Astrocyte of the cerebellum (primary cell): ENCODE data around the gene ITGB2.

ENCODE experiments used
- DNase-seq: peaks from one replicate; pipeline ENCODE4 v3.0.0-alpha.2; 2011; ENCODE audit warnings: low read depth
- H3K4me3 ChIP-seq: 2 replicates; pipeline ENCODE4 v1.5.1; 2011; ENCODE audit warnings: mild to moderate bottlenecking, low read depth, low read length, moderate library complexity
- in situ Hi-C: cut with HindIII; loops from 2 replicates; pipeline ENCODE4 v1.10.0; 2017; ENCODE audit warnings: low sequenced_read_pairs
- TF ChIP-seq, protein P1 (sequence below): IDR thresholded peaks from 2 replicates; pipeline ENCODE4 v1.5.1; 2012; ENCODE audit warnings: low read length, low read depth, moderate library complexity, mild to moderate bottlenecking; ENCODE audit errors: missing control alignments

The ITGB2 gene

GRCh38 chr21:44954281-44954771, 33.6 kb upstream of the ITGB2 start:
- in situ Hi-C loops = no loop called here
- DNase-seq = no peak
- H3K4me3 ChIP-seq = no peak overlapping the region
- TF ChIP-seq, protein P1, sequence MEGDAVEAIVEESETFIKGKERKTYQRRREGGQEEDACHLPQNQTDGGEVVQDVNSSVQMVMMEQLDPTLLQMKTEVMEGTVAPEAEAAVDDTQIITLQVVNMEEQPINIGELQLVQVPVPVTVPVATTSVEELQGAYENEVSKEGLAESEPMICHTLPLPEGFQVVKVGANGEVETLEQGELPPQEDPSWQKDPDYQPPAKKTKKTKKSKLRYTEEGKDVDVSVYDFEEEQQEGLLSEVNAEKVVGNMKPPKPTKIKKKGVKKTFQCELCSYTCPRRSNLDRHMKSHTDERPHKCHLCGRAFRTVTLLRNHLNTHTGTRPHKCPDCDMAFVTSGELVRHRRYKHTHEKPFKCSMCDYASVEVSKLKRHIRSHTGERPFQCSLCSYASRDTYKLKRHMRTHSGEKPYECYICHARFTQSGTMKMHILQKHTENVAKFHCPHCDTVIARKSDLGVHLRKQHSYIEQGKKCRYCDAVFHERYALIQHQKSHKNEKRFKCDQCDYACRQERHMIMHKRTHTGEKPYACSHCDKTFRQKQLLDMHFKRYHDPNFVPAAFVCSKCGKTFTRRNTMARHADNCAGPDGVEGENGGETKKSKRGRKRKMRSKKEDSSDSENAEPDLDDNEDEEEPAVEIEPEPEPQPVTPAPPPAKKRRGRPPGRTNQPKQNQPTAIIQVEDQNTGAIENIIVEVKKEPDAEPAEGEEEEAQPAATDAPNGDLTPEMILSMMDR = no peak

GRCh38 chr21:44953628-44954021, 32.9 kb upstream of the ITGB2 start:
- in situ Hi-C loops = no loop called here
- H3K4me3 ChIP-seq = no peak overlapping the region
- TF ChIP-seq, protein P1 = no peak
- no peak for DNase-seq

- in situ Hi-C loops = no loop called here
- no peak overlapping the region for H3K4me3 ChIP-seq
- TF ChIP-seq, protein P1 = no peak
- DNase-seq = no peak
Measured at GRCh38 chr21:44952929-44953627, 32.4 kb upstream of the ITGB2 start.

- no peak for DNase-seq
- in situ Hi-C loops = no loop called here
- TF ChIP-seq, protein P1 = no peak
- no peak overlapping the region for H3K4me3 ChIP-seq
Measured at GRCh38 chr21:44952116-44952928, 31.6 kb upstream of the ITGB2 start.

DNA sequence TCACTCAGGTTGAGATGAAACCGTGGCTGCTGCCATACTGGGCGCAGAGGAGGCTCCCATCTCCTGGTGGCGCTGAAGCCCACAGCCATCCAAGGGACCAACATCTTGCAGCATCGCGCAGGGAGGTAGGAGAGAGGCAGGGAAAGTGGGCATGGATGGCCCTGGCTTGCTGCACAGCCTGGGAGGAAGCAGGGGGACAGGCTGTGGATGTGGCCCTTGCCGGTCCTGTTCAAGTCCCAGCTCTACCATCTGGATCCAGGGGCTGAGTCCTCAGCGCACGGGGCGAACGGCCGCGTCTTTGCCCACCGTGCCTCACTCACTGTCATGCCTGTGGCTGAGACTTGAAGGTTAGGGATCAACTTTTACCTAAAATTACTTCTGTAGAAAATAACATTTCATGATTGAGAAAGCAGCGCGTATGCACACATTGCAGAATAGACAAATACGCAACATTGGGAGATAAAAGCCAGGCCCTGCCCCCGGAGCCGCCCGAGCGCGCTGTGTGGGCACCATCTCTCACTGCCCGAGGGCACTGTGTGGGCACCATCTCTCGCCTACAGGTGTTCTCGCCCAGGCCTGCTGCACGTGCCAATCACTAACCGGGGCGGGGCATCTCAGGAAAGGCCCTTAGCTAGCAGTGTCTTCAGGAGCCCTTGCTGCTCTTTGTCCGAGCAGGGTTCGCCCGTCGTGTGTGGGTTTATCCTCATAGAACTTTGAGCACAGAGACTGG, 30.7 kb upstream of the ITGB2 start:
- no peak for DNase-seq
- H3K4me3 ChIP-seq = no peak overlapping the region
- in situ Hi-C loops = no loop called here
- TF ChIP-seq, protein P1 = no peak

- TF ChIP-seq, protein P1 = no peak
- no peak overlapping the region for H3K4me3 ChIP-seq
- DNase-seq = no peak
- in situ Hi-C loops = no loop called here
Measured at GRCh38 chr21:44950351-44950750, 29.7 kb upstream of the ITGB2 start.
